SU-DHL-6 (cell line): Measurements from ENCODE around the gene ZBP1.

ENCODE experiments used
- H2AFZ ChIP-seq: fragments of 200-600 bp; sonication (generic); 2 replicates; pipeline ENCODE4 v1.6.1; 2014; ENCODE audit warnings: low read depth, mild to moderate bottlenecking, moderate library complexity, mixed read lengths, antibody characterized with exemption, low read length; ENCODE audit not compliant: severe bottlenecking
- H3F3A ChIP-seq: fragments of 200-600 bp; shearing (Covaris generic); 2 replicates; pipeline ENCODE4 v1.6.0; 2016; ENCODE audit warnings: antibody characterized with exemption, mild to moderate bottlenecking; ENCODE audit not compliant: insufficient read depth
- H3K27ac ChIP-seq: fragments of 200-600 bp; sonication (generic); 2 replicates; pipeline ENCODE4 v1.5.1; 2016; ENCODE audit warnings: low read depth, mild to moderate bottlenecking, low read length, moderate library complexity, mixed read lengths
- H3K27me3 ChIP-seq: fragments of 200-600 bp; sonication (generic), shearing (Covaris generic); 2 replicates; pipeline ENCODE4 v1.6.0; 2014; ENCODE audit warnings: mild to moderate bottlenecking, low read length
- H3K36me3 ChIP-seq: fragments of 200-600 bp; sonication (generic); 2 replicates; pipeline ENCODE4 v1.6.1; 2014; ENCODE audit warnings: mild to moderate bottlenecking, low read length, mixed read lengths
- H3K4me2 ChIP-seq: fragments of 300-600, 200-600 bp; shearing (Covaris generic), sonication (generic); 2 replicates; pipeline ENCODE4 v1.6.0; 2014; ENCODE audit warnings: low read length, low read depth, mild to moderate bottlenecking; ENCODE audit not compliant: poor library complexity, severe bottlenecking
- H3K4me3 ChIP-seq: fragments of 200-600 bp; sonication (generic); 2 replicates; pipeline ENCODE4 v1.5.1; 2014; ENCODE audit warnings: antibody characterized with exemption, low read length, mild to moderate bottlenecking, mixed read lengths; ENCODE audit not compliant: insufficient read depth, poor library complexity, severe bottlenecking
- H3K79me2 ChIP-seq: fragments of 200-600 bp; sonication (generic); 2 replicates; pipeline ENCODE4 v1.6.1; 2014; ENCODE audit warnings: mild to moderate bottlenecking, low read length, moderate library complexity; ENCODE audit not compliant: insufficient read depth
- H3K9ac ChIP-seq: fragments of 200-600 bp; sonication (generic); 2 replicates; pipeline ENCODE4 v1.7.0; 2014; ENCODE audit warnings: mild to moderate bottlenecking, low read length
- H3K9me2 ChIP-seq: fragments of 200-600 bp; sonication (generic); replicated peaks from 2 replicates; pipeline ENCODE4 v1.6.1; 2014; ENCODE audit warnings: low read length; ENCODE audit not compliant: insufficient read depth
- H3K9me3 ChIP-seq: fragments of 200-600 bp; sonication (generic); 2 replicates; pipeline ENCODE4 v1.6.1; 2014; ENCODE audit warnings: low read length, mixed read lengths; ENCODE audit not compliant: insufficient read depth
- H4K20me1 ChIP-seq: fragments of 200-600 bp; sonication (generic); 2 replicates; pipeline ENCODE4 v1.6.1; 2014; ENCODE audit warnings: low read depth, mild to moderate bottlenecking, antibody characterized with exemption, low read length, moderate library complexity, mixed read lengths
- EZH2phosphoT487 ChIP-seq: fragments of 200-600 bp; sonication (generic), shearing (Covaris generic); conservative IDR thresholded peaks from 2 replicates; pipeline ENCODE4 v1.6.1; 2018; ENCODE audit warnings: mild to moderate bottlenecking, antibody characterized with exemption, low read length, moderate library complexity, mixed read lengths
- TF ChIP-seq, protein P1 (sequence below): fragments of 200-600 bp; sonication (generic); IDR thresholded peaks from one replicate; pipeline ENCODE4 v1.5.1; 2017; ENCODE audit warnings: antibody characterized with exemption, mild to moderate bottlenecking, low read length, moderate library complexity; ENCODE audit not compliant: insufficient read depth, poor library complexity, severe bottlenecking

ZBP1 gene

GRCh38 chr20:57613481-57613921 is 6.7 kb downstream of the ZBP1 start:
- no peak overlapping the region for H3K9ac ChIP-seq
- H4K20me1 ChIP-seq = no peaks in the 10 kb centered on the region
- 0 out of 2 replicates have a peak, but pooled peaks cover 3% of the 10 kb centered on the region for H3F3A ChIP-seq
- no peaks in the 10 kb centered on the region for H3K36me3 ChIP-seq
- TF ChIP-seq EZH2phosphoT487 = no peak
- TF ChIP-seq, protein P1, sequence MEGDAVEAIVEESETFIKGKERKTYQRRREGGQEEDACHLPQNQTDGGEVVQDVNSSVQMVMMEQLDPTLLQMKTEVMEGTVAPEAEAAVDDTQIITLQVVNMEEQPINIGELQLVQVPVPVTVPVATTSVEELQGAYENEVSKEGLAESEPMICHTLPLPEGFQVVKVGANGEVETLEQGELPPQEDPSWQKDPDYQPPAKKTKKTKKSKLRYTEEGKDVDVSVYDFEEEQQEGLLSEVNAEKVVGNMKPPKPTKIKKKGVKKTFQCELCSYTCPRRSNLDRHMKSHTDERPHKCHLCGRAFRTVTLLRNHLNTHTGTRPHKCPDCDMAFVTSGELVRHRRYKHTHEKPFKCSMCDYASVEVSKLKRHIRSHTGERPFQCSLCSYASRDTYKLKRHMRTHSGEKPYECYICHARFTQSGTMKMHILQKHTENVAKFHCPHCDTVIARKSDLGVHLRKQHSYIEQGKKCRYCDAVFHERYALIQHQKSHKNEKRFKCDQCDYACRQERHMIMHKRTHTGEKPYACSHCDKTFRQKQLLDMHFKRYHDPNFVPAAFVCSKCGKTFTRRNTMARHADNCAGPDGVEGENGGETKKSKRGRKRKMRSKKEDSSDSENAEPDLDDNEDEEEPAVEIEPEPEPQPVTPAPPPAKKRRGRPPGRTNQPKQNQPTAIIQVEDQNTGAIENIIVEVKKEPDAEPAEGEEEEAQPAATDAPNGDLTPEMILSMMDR = no peak
- no peak overlapping the region for H3K4me3 ChIP-seq
- no peaks in the 10 kb centered on the region for H3K9me2 ChIP-seq
- no peak overlapping the region for H3K27ac ChIP-seq
- no peaks in the 10 kb centered on the region for H3K27me3 ChIP-seq
- H3K4me2 ChIP-seq = no peak overlapping the region
- H3K79me2 ChIP-seq = no peaks in the 10 kb centered on the region
- no peaks in the 10 kb centered on the region for H3K9me3 ChIP-seq
- no peak overlapping the region for H2AFZ ChIP-seq

- Histone ChIP-seq H3K9me3 (no peaks in the 10 kb centered on the region), H3K4me2 (no peak overlapping the region), H3K79me2 (no peaks in the 10 kb centered on the region), H4K20me1 (no peaks in the 10 kb centered on the region), H3K27ac (no peak overlapping the region), H3F3A (no peaks in the 10 kb centered on the region), H3K9me2 (no peaks in the 10 kb centered on the region), H3K27me3 (no peaks in the 10 kb centered on the region), H3K9ac (no peak overlapping the region), H3K36me3 (no peaks in the 10 kb centered on the region), H3K4me3 (no peak overlapping the region), H2AFZ (no peak overlapping the region)
- no peak for TF ChIP-seq EZH2phosphoT487
- TF ChIP-seq, protein P1 = no peak
Observed at GRCh38 chr20:57612916-57613315, 7.3 kb downstream of the ZBP1 start.

DNA sequence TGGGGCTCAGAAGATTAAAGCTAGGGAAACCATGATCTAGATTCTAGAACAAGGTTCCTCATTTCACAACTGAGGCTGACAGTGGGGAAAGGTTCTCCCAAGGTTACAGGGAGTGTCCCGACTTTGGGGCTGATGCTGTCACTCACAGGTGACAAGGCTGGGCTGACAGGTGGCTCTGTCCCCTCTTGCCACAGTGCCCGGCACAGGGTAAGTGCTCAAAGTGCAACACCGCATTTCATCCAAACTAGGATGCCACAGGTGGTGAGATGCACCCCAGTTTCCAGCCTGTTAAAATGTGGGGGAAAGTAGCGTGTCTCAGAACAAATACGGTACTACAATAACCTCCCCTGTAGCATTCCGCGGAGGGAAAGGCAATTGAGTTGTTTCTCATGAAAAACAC is 7.8 kb downstream of the ZBP1 start:
- Histone ChIP-seq H3K27ac (no peak overlapping the region), H3K27me3 (no peaks in the 10 kb centered on the region), H3K9me2 (no peaks in the 10 kb centered on the region), H3K4me3 (no peak overlapping the region), H3K36me3 (no peaks in the 10 kb centered on the region), H4K20me1 (no peaks in the 10 kb centered on the region), H3K79me2 (no peaks in the 10 kb centered on the region), H3K9me3 (no peaks in the 10 kb centered on the region), H2AFZ (no peak overlapping the region), H3K9ac (no peak overlapping the region), H3K4me2 (no peak overlapping the region), H3F3A (no peaks in the 10 kb centered on the region)
- TF ChIP-seq EZH2phosphoT487 = no peak
- TF ChIP-seq, protein P1 = no peak
